Parathyroid adenoma (tissue), 2 donors: ENCODE data around the gene ANGPT4.

ENCODE experiments used
- H2AFZ ChIP-seq: fragments of 300-600 bp; sonication (generic); one replicate; pipeline ENCODE4 v1.7.0; 2017; ENCODE audit warnings: antibody characterized with exemption, mild to moderate bottlenecking
- H3K27ac ChIP-seq: fragments of 300-600 bp; sonication (generic); one replicate; pipeline ENCODE4 v1.7.0; 2017
- H3K27me3 ChIP-seq: fragments of 300-600 bp; sonication (generic); one replicate; pipeline ENCODE4 v1.7.0; 2017; ENCODE audit warnings: low read length; ENCODE audit not compliant: control insufficient read depth, insufficient read depth
- H3K36me3 ChIP-seq: fragments of 300-600 bp; sonication (generic); one replicate; pipeline ENCODE4 v1.7.0; 2017; ENCODE audit warnings: low read length; ENCODE audit not compliant: control insufficient read depth, insufficient read depth
- H3K4me1 ChIP-seq: fragments of 300-600 bp; sonication (generic); one replicate; pipeline ENCODE4 v1.7.0; 2017; ENCODE audit warnings: control low read depth
- H3K4me2 ChIP-seq: fragments of 300-600 bp; sonication (generic); one replicate; pipeline ENCODE4 v1.7.0; 2017; ENCODE audit warnings: low read length
- H3K4me3 ChIP-seq: fragments of 300-600 bp; sonication (generic); one replicate; pipeline ENCODE4 v1.7.0; 2017; ENCODE audit warnings: low read depth, low read length
- H3K79me2 ChIP-seq: fragments of 300-600 bp; sonication (generic); one replicate; pipeline ENCODE4 v1.7.0; 2017; ENCODE audit warnings: control low read depth
- H3K9ac ChIP-seq: fragments of 300-600 bp; sonication (generic); one replicate; pipeline ENCODE4 v1.7.0; 2017; ENCODE audit warnings: mild to moderate bottlenecking
- H3K9me3 ChIP-seq: fragments of 300-600 bp; sonication (generic); one replicate; pipeline ENCODE4 v1.7.0; 2017; ENCODE audit warnings: low read length; ENCODE audit not compliant: control insufficient read depth
- CTCF ChIP-seq: fragments of 300-600 bp; sonication (generic); IDR thresholded peaks from one replicate; pipeline ENCODE4 v1.7.0; 2017; ENCODE audit warnings: antibody characterized with exemption, mild to moderate bottlenecking
- donor health status: primary hyperparathyroidism.

The ANGPT4 gene

GRCh38 chr20:848193-848592, 67.9 kb downstream of the ANGPT4 start:
- no peak overlapping the region for H2AFZ ChIP-seq
- no peak for TF ChIP-seq CTCF
- H3K4me3 ChIP-seq: no peak overlapping the region
- H3K27ac ChIP-seq: no peak overlapping the region
- no peaks in the 10 kb centered on the region for H3K79me2 ChIP-seq
- H3K9ac ChIP-seq: no peak overlapping the region
- H3K36me3 ChIP-seq: no peaks in the 10 kb centered on the region
- H3K4me2 ChIP-seq: no peak overlapping the region
- H3K9me3 ChIP-seq: no peaks in the 10 kb centered on the region
- no peaks in the 10 kb centered on the region for H3K27me3 ChIP-seq
- H3K4me1 ChIP-seq: peaks cover 14% of the 10 kb centered on the region

GRCh38 chr20:846894-847278, 69.2 kb downstream of the ANGPT4 start:
- Histone ChIP-seq H3K9me3 (no peaks in the 10 kb centered on the region), H3K79me2 (no peaks in the 10 kb centered on the region), H3K27me3 (no peaks in the 10 kb centered on the region), H3K27ac (no peak overlapping the region), H3K4me3 (no peak overlapping the region), H3K9ac (no peak overlapping the region), H3K36me3 (no peaks in the 10 kb centered on the region), H2AFZ (no peak overlapping the region), H3K4me1 (peaks cover 20% of the 10 kb centered on the region), H3K4me2 (no peak overlapping the region)
- TF ChIP-seq CTCF: no peak

GRCh38 chr20:845941-846893, 69.9 kb downstream of the ANGPT4 start:
- Histone ChIP-seq H3K4me1 (peaks cover 23% of the 10 kb centered on the region), H3K27ac (no peak overlapping the region), H3K4me2 (peak overlapping the region; percentile 10), H3K9ac (no peak overlapping the region), H3K36me3 (no peaks in the 10 kb centered on the region), H3K9me3 (no peaks in the 10 kb centered on the region), H3K79me2 (no peaks in the 10 kb centered on the region), H3K27me3 (no peaks in the 10 kb centered on the region), H3K4me3 (no peak overlapping the region), H2AFZ (no peak overlapping the region)
- no peak for TF ChIP-seq CTCF

- H3K9ac ChIP-seq: no peak overlapping the region
Measured at GRCh38 chr20:845226-845868, 70.8 kb downstream of the ANGPT4 start.

More at GRCh38 chr20:845226-845868, 70.8 kb downstream of the ANGPT4 start:
- H2AFZ ChIP-seq: no peak overlapping the region
- no peaks in the 10 kb centered on the region for H3K27me3 ChIP-seq
- no peaks in the 10 kb centered on the region for H3K9me3 ChIP-seq
- peaks cover 5% of the 10 kb centered on the region for H3K79me2 ChIP-seq
- no peak overlapping the region for H3K4me2 ChIP-seq
- H3K27ac ChIP-seq: no peak overlapping the region
- H3K4me1 ChIP-seq: peaks cover 23% of the 10 kb centered on the region
- TF ChIP-seq CTCF: no peak
- H3K4me3 ChIP-seq: no peak overlapping the region
- H3K36me3 ChIP-seq: no peaks in the 10 kb centered on the region
